BLaER1 (cell line): Measurements from ENCODE around the gene OTUD4.

Experiments used
- H3K27ac ChIP-seq: shearing (Covaris generic); formaldehyde crosslinking; 2 replicates; pipeline ENCODE4 v1.8.1; 2022
- H3K27me3 ChIP-seq: shearing (Covaris generic); formaldehyde crosslinking; 2 replicates; pipeline ENCODE4 v1.8.1; 2022
- H3K36me3 ChIP-seq: shearing (Covaris generic); formaldehyde crosslinking; 2 replicates; pipeline ENCODE4 v1.8.1; 2022
- H3K4me1 ChIP-seq: shearing (Covaris generic); formaldehyde crosslinking; 2 replicates; pipeline ENCODE4 v1.8.1; 2022
- H3K4me2 ChIP-seq: shearing (Covaris generic); formaldehyde crosslinking; 2 replicates; pipeline ENCODE4 v1.8.1; 2022
- H3K4me3 ChIP-seq: shearing (Covaris generic); formaldehyde crosslinking; 2 replicates; pipeline ENCODE4 v1.8.1; 2022
- H3K9ac ChIP-seq: shearing (Covaris generic); formaldehyde crosslinking; 2 replicates; pipeline ENCODE4 v1.8.1; 2022
- H3K9me3 ChIP-seq: shearing (Covaris generic); formaldehyde crosslinking; 2 replicates; pipeline ENCODE4 v1.8.1; 2022
- H4K20me1 ChIP-seq: shearing (Covaris generic); formaldehyde crosslinking; 2 replicates; pipeline ENCODE4 v1.8.1; 2022
- Cebpa-rat ChIP-seq: shearing (Covaris generic); IDR thresholded peaks from 2 replicates; pipeline ENCODE4 v1.8.1; 2022

The OTUD4 gene

GRCh38 chr4:145132511-145133098 is 47.8 kb downstream of the OTUD4 start:
- Histone ChIP-seq H3K9ac (no peak overlapping the region), H3K27ac (no peak overlapping the region)

GRCh38 chr4:145131848-145132247 is 48.5 kb downstream of the OTUD4 start:
- no peak overlapping the region for H3K4me2 ChIP-seq
- peaks cover 54% of the 10 kb centered on the region for H3K36me3 ChIP-seq
- H3K27ac ChIP-seq = no peak overlapping the region

More at GRCh38 chr4:145132511-145133098, 47.8 kb downstream of the OTUD4 start:
- H3K36me3 ChIP-seq = peaks cover 54% of the 10 kb centered on the region
- H3K4me2 ChIP-seq = peak overlapping the region; percentile 1; the same call in 1 of the 2 replicates
- no peaks in the 10 kb centered on the region for H3K9me3 ChIP-seq
- H3K4me3 ChIP-seq = no peak overlapping the region
- peaks cover 12% of the 10 kb centered on the region; the same call in 1 of the 2 replicates for H4K20me1 ChIP-seq
- H3K27me3 ChIP-seq = no peaks in the 10 kb centered on the region
- TF ChIP-seq Cebpa-rat = no peak
- peaks cover 9% of the 10 kb centered on the region for H3K4me1 ChIP-seq

GRCh38 chr4:145130788-145131399 is 49.5 kb downstream of the OTUD4 start:
- Histone ChIP-seq H3K4me2 (no peak overlapping the region), H3K9me3 (no peaks in the 10 kb centered on the region), H3K36me3 (peaks cover 61% of the 10 kb centered on the region), H3K4me3 (no peak overlapping the region), H3K27me3 (no peaks in the 10 kb centered on the region), H3K27ac (no peak overlapping the region), H4K20me1 (peaks cover 12% of the 10 kb centered on the region; the same call in 1 of the 2 replicates), H3K4me1 (peaks cover 9% of the 10 kb centered on the region), H3K9ac (no peak overlapping the region)
- no peak for TF ChIP-seq Cebpa-rat

More at GRCh38 chr4:145131848-145132247, 48.5 kb downstream of the OTUD4 start:
- Histone ChIP-seq H3K9me3 (no peaks in the 10 kb centered on the region), H3K9ac (no peak overlapping the region), H3K4me3 (no peak overlapping the region), H3K4me1 (peaks cover 9% of the 10 kb centered on the region), H3K27me3 (no peaks in the 10 kb centered on the region), H4K20me1 (peaks cover 12% of the 10 kb centered on the region; the same call in 1 of the 2 replicates)
- TF ChIP-seq Cebpa-rat = no peak

DNA sequence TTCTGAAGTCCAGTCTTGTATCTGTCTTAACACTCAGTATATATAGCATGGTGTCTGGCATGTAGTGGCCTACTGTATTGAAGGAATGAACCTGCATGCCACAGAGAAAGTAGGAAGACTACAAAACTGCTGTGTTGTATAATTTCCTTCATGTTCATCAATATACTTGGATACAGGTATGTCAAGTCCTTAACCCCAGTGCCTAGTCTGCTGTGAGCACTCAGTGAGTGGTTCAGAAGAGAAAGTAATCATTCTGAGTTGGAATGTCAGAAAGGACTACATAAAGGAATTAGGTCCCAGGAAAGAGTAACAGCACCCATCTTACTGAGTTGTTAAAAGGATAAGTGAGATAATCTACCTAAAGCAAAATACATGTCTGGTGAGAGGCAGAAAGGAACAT is 50.3 kb downstream of the OTUD4 start:
- Histone ChIP-seq H3K27ac (no peak overlapping the region), H3K27me3 (no peaks in the 10 kb centered on the region), H3K9me3 (no peaks in the 10 kb centered on the region), H3K4me3 (no peak overlapping the region), H3K9ac (no peak overlapping the region), H3K4me1 (peaks cover 9% of the 10 kb centered on the region), H3K36me3 (peaks cover 69% of the 10 kb centered on the region), H3K4me2 (no peak overlapping the region), H4K20me1 (peaks cover 12% of the 10 kb centered on the region; the same call in 1 of the 2 replicates)
- TF ChIP-seq Cebpa-rat = no peak

- no peaks in the 10 kb centered on the region for H3K27me3 ChIP-seq
- no peaks in the 10 kb centered on the region for H3K4me1 ChIP-seq
- H4K20me1 ChIP-seq = peaks cover 9% of the 10 kb centered on the region; the same call in 1 of the 2 replicates
- peaks cover 84% of the 10 kb centered on the region for H3K36me3 ChIP-seq
- TF ChIP-seq Cebpa-rat = no peak
- H3K27ac ChIP-seq = no peak overlapping the region
- no peak overlapping the region for H3K4me3 ChIP-seq
- H3K4me2 ChIP-seq = no peak overlapping the region
- no peak overlapping the region for H3K9ac ChIP-seq
- no peaks in the 10 kb centered on the region for H3K9me3 ChIP-seq
These were observed 55.0 kb downstream of the OTUD4 start for GRCh38 chr4:145125396-145125795.

GRCh38 chr4:145108128-145108527 is 72.3 kb downstream of the OTUD4 start:
- Histone ChIP-seq H3K4me1 (peaks cover 6% of the 10 kb centered on the region), H3K27me3 (no peaks in the 10 kb centered on the region), H3K4me3 (no peak overlapping the region), H3K4me2 (no peak overlapping the region), H3K27ac (no peak overlapping the region), H3K36me3 (peaks cover 87% of the 10 kb centered on the region), H3K9ac (no peak overlapping the region), H4K20me1 (peaks cover 66% of the 10 kb centered on the region), H3K9me3 (no peaks in the 10 kb centered on the region)
- TF ChIP-seq Cebpa-rat = no peak

DNA sequence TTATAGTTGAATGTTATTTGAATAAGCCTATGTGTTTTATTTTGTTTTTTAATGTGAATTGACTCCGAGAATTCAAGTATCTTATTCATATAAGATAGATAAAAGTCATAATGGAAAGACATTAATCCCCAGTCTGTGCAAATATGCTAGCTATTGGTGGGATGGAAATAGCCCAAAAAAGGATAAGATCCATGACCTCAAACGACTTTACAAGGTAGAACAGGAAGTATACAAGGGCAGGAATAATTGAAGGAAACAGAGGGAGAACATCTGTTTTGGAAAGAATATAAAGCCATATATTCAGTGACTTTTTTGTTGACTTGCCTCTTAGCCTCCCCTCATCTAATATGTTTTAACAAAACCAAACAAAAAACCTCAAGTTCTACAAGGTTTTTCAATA is 73.3 kb downstream of the OTUD4 start:
- Histone ChIP-seq H3K36me3 (peaks cover 77% of the 10 kb centered on the region), H3K9ac (no peak overlapping the region)
- no peak for TF ChIP-seq Cebpa-rat

GRCh38 chr4:145103496-145103895 is 76.9 kb downstream of the OTUD4 start:
- peaks cover 42% of the 10 kb centered on the region for H3K4me1 ChIP-seq
- TF ChIP-seq Cebpa-rat = no peak
- H4K20me1 ChIP-seq = peaks cover 83% of the 10 kb centered on the region
- peak overlapping the region; percentile 48 for H3K4me2 ChIP-seq
- no peaks in the 10 kb centered on the region for H3K9me3 ChIP-seq
- H3K27me3 ChIP-seq = no peaks in the 10 kb centered on the region
- peaks cover 42% of the 10 kb centered on the region for H3K36me3 ChIP-seq
- H3K4me3 ChIP-seq = no peak overlapping the region
- no peak overlapping the region for H3K27ac ChIP-seq
- no peak overlapping the region for H3K9ac ChIP-seq

More for the DNA sequence above, 73.3 kb downstream of the OTUD4 start:
- Histone ChIP-seq H3K9me3 (no peaks in the 10 kb centered on the region), H4K20me1 (peaks cover 66% of the 10 kb centered on the region), H3K27me3 (no peaks in the 10 kb centered on the region), H3K4me2 (no peak overlapping the region), H3K4me3 (no peak overlapping the region), H3K27ac (no peak overlapping the region), H3K4me1 (peaks cover 16% of the 10 kb centered on the region)

DNA sequence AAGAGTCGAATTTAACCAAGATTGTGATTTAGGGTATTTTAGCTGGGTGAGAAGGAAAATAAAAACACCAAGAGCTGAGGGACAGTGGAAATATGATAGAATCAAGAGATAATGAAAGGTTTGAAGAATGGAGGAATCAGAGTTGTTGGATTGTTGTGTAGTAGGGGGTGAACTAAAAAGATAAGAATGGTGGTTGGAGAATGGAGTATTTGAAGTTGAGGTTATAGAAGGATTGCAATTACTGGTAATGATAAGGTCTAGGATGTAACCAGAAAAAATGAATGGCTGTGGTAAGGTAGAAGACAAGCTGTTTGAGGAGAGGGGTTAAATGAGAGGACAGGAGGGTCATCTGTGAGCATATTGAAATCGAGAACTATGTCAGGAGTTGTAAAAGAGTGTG is 77.8 kb downstream of the OTUD4 start:
- H3K36me3 ChIP-seq = peaks cover 34% of the 10 kb centered on the region
- H3K4me2 ChIP-seq = peak overlapping the region; percentile 48
- H4K20me1 ChIP-seq = peaks cover 76% of the 10 kb centered on the region

DNA sequence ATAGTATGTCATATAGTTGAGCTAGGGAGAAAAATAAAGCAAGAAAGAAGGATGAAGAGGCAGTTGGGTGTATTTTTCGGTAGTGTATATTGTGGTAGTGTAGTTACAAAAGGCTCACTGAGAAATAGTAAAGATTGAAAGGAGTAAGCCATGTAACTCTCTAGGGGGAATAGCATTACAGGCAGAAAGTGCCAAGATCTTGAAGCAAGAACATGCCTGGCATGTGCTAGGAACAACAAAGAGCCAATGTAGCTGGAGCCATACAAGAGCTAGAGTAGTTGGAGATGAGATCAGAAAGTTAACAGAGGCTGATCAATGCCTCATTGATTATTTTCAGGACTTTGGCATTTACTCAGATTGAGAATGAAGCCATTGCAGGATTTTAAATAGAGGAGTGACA is 79.3 kb downstream of the OTUD4 start:
- Histone ChIP-seq H3K9me3 (no peaks in the 10 kb centered on the region), H3K4me3 (no peak overlapping the region), H3K9ac (no peak overlapping the region), H4K20me1 (peaks cover 60% of the 10 kb centered on the region), H3K27ac (no peak overlapping the region), H3K27me3 (no peaks in the 10 kb centered on the region), H3K4me2 (peak overlapping the region; percentile 48), H3K36me3 (peaks cover 18% of the 10 kb centered on the region; the same call in 1 of the 2 replicates), H3K4me1 (peaks cover 55% of the 10 kb centered on the region)
- no peak for TF ChIP-seq Cebpa-rat

More for the DNA sequence above, 77.8 kb downstream of the OTUD4 start:
- no peaks in the 10 kb centered on the region for H3K27me3 ChIP-seq
- peaks cover 42% of the 10 kb centered on the region for H3K4me1 ChIP-seq
- TF ChIP-seq Cebpa-rat = no peak
- no peaks in the 10 kb centered on the region for H3K9me3 ChIP-seq
- H3K9ac ChIP-seq = no peak overlapping the region
- no peak overlapping the region for H3K4me3 ChIP-seq
- no peak overlapping the region for H3K27ac ChIP-seq
